ENCODE results near the gene TFIP11.
"Not testable (repeated sequence)": the region's sequence is repeated elsewhere in the genome, so short reads cannot be mapped to it uniquely, and the experiment has no call there.

TFIP11 gene

DNA sequence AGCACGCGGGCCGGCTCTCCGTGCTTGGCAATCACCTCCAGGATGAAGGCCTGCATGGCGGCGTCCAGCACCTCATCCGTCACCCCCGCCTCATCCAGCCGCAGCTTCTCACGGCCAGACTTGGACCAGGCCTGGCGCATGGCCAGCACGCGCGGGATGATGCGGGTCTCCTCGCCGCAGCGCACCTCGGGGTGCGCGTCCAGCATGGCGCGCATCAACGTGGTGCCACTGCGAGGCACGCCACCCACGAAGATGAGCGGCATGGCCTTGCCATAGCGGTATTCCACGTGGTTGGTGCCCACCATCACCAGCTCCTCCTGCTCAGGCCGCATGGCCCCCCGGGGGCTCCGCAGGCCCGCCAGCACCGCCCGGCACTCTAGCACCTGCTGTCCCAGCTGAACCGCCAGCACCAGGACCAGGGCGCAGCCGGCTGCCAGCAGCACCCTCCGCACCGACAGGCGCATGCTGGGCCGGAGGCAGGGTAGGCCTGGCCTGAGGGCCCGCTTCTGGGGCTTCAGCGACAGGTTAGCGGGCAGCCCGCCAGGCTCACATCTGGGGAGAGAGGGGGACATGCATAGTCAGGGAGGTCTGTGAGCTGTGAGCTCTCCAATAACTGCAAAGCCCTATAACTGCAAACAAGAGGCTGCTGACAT, 29.0 kb upstream of the TFIP11 start:
- in situ Hi-C loops (cut with MboI; ENCODE audit: low sequenced_read_pairs): no loop called here

DNA sequence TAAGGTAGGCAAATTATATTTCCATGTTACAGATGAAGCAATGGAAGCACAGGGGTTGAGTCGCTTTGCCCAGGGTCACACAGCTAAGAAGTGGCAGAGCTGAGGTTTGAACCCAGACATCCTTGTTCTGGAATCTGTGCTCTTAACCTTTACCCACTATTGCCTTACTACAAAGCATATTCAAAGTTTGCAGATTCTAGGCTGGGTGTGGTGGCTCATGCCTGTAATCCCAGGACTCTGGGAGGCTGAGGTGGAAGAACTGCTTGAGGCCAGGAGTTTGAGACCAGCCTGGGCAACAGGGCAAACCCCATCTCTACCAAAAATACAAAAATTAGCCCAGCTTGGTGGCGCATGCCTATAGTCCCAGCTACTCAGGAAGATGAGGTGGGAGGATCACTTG, 27.8 kb upstream of the TFIP11 start:
- in situ Hi-C loops (cut with MboI; ENCODE audit: low sequenced_read_pairs): no loop called here

DNA sequence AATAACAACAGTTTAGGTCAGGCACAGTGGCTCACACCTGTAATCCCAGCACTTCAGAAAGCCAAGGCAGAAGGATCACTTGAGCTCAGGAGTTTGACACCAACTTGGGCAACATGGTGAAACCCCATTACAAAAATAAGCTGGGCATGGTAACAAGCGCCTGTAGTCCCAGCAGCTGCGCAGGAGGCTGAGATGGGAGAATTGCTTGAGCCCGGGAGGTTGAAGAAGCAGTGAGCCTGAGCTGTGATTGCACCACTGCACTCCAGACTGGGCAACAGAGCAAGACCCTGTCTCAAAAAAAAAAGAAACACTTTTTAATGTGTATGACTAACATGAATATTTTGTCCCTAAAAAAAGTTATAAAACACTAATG, 24.5 kb upstream of the TFIP11 start:
- in situ Hi-C loops (cut with MboI; ENCODE audit: low sequenced_read_pairs): no loop called here

DNA sequence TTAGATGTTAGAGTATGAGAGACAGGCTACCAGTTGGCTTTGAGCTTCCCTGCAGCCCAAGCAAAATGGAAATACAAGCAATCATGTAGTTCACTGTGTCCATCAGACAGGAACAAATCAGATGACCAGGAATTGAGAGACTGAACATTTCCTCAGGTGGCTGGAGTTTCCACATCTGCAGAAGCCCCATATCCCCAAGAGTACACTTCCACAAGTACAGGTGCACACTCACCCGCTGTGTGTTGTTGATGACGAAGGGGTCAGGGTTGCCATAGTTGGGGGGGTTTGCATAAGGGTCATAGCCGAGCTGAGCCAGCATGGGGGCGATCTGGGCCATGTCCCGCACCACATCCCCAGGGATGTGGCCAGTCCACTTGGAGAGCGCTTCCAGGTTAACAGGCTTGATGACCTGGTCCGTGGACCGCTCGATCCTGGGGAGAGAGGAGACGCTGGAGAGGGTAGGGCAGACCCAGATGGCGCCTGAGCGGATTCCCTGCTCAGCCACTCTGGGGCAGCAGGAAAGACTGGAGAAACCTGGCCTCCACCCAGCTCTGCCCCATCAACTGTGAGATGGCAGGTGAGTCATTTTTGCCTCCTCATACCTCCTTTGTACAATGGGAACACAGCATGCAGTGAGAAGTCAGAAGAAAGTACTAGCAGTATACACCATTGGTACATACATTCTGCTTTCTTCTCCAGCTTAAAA, 23.9 kb upstream of the TFIP11 start:
- in situ Hi-C loops (cut with MboI; ENCODE audit: low sequenced_read_pairs): no loop called here

DNA sequence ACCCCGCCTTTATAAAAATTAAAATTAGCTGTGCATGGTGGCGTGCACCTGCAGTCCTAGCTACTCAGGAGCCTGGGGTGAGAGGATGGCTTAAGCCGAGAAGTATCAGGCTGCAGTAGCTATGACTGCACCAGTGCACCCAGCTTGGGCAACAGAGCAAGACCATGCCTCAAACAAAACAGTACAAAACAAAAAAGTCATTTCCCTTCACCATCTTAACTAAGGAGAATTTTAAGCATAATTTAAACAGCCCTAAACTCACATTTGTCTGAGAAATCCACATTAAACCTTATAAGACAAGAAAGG, 23.3 kb upstream of the TFIP11 start:
- in situ Hi-C loops (cut with MboI; ENCODE audit: low sequenced_read_pairs): no loop called here

DNA sequence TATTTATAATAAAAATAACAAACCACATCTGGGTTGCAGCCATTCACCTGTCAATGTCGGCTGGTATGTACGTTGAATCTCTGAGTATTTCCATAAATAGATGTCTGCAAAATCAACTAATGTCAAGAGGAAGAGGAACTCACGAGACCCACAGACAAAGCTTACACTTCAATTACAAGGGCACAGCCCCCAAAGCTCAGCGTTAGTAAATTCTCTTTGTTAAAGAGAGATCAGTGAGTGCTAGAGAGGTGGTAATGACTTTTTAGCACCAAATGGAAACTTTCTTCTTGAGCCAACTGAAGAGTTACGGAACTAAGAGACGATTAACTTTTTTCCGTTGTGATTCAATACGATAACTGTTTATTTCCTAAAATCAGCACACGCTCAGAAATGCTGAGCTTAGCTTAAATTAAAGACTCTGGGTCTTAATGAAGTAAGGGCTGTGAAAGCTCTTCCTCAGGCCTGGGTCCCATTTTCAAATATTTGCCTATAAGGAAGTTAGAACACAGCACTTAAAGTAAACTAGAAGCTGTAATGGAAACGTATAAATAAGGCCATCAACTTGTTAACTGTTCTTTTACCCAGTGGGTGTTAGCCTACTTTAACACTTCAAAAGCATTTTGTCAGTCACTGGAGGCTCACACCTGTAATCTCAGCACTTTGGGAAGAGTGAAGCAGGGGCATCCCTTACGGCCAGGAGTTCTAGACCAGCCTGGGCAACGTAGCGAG, 22.8 kb upstream of the TFIP11 start:
- in situ Hi-C loops (cut with MboI; ENCODE audit: low sequenced_read_pairs): no loop called here

DNA sequence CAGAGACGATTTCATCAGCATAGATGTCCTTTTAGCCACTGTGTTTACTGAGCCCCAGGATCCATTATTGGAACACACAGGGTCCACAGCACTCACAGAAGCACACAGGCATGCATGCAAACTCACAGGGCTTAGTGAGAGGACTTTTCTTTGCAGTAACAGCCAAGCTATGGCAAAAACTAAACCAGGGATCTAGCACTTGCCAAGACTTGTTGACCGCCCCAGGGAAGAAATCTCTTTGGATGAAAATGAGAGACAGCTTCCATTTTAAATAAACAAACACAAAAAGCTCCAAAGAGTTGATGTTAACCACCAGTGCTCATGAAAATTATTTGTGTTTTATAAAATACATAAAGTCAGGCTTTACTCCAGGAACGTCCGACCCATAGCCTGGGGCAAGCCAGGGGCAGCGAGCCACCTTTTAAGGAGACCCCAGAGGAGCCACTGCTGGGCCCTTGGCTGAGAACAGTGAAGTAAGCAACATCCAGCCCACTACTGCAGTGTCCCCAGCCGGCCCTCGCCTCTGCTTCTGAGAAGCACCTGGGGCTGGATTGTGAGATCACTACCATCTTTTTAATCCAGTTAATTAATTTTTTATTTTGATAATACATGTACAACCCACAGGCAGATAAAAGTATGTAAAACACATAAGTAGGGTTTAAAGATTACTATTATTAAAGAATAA, 22.0 kb upstream of the TFIP11 start:
- in situ Hi-C loops (cut with MboI; ENCODE audit: low sequenced_read_pairs): no loop called here

DNA sequence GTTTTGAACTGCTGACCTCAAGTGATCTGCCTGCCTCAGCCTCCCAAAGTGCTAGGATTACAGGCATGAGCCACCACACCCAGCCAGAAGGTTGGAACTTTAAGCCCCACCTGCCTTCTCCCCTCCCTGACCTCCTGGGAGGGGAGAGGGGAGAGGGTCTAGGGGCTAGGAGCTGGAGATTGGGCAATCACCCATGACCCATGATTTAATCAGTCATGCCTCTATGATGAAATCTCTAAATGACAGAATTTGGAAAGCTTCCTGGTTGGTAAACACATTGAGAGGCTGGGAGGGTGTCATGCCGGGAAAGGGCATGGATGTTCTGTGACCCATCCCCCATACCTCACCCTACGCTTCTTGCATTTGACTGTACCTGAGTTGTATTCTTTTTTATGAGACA, 17.1 kb upstream of the TFIP11 start:
- in situ Hi-C loops (cut with MboI; ENCODE audit: low sequenced_read_pairs): no loop called here

DNA sequence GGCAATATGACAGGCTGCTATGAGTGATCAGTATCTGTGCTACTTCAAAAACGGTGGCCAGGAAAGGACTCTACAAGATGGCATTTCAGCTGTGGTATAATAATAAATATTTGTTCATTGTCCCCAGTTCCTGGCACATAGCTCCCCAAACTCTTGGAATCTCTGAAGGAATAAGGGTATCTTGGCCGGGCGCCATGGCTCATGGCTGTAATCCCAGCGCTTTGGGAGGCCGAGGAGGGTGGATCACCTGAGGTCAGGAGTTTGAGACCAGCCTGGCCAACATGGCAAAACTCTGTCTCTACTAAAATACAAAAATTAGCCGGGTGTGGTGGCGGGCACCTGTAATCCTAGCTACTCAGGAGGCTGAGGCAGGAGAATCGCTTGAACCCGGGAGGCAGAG, 16.2 kb upstream of the TFIP11 start:
- in situ Hi-C loops (cut with MboI; ENCODE audit: low sequenced_read_pairs): not testable (repeated sequence)

DNA sequence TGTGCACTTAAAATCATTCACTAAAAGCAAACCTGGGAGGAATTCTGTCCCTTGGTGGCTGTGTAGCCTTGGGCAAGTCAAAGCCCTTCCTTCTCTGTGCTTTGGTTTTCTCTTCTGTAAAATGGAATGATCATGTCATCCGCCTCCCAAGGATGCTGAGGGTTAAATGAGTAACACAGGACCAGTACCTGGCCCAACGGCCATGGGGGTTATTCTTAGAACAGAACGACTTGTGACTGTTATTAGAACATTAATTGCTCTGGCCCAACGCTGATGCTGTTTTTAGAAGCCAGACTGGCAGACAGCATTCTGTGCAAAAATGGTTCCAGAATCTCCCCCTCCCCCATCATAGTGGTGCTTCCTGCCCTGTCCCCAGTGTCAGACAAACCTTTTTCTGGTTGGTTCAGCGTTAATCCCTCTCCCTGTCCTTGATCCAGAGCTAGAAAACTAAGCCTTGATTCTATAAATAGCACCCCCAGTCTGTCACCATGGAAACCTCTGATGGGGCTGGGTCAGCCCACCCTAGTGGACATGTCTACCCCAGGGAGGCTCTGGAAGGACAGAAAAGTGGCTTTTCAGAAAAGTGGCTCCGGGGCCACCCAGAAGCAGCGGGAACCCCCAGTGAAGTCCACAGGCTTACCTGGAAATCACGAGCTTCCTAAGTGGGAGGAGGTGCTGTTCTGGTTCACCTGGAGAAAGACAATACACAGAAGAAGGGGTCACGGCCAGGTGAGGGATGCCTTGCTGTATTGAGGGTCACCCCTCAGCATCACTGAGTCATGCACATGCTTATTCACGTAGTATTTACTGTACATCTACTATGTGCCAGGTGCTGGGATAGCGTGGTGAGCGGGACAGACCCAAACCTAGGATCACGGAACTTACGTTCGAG, 15.5 kb upstream of the TFIP11 start:
- in situ Hi-C loops (cut with MboI; ENCODE audit: low sequenced_read_pairs): no loop called here

DNA sequence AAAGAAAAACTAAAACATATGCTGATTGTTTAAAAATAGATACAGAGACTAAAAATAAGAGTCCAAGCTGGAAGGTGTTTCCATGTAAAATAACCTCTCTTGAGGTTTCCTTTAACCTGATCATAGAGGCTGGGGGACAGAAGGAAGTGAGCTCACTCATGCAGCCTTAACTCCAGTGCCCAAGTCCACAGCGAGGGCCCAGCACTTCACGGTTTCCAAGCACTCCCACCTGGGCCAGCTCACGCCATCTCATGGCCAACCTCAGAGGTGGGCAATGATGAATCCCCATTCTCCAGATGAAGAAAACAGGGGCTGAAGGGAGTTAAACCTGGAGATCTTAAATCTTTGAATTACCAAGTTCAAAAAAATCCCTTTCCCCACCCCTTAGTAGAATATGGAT, 14.9 kb upstream of the TFIP11 start:
- in situ Hi-C loops (cut with MboI; ENCODE audit: low sequenced_read_pairs): no loop called here

DNA sequence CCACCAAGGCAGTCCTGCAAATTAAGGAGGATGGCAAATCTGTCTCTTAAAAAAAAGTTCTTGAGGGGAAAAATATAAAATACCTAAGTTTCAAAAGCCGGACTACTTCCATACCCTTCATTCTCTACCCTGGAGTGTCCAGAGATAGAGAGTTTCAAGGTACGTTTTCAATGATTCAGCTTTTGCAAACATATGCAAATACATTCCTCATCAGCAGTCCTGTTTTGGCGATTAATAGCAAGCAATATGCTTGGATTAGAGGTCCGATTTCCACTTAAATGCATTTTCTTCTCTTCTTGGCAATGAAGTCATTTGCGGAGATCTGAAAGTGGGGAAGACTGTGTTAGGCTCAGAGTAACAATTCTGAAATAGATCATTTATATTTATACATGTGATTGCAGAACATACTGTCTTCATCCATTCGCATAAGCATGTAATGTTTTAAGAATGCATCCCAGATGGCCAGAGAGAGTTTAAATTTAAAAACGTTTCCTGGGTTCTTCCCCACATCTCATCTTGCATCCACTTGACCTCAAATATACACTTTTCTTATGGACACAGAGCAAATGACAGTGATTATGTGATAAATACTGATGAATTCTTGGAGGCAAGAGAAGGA, 13.8 kb upstream of the TFIP11 start:
- in situ Hi-C loops (cut with MboI; ENCODE audit: low sequenced_read_pairs): no loop called here

DNA sequence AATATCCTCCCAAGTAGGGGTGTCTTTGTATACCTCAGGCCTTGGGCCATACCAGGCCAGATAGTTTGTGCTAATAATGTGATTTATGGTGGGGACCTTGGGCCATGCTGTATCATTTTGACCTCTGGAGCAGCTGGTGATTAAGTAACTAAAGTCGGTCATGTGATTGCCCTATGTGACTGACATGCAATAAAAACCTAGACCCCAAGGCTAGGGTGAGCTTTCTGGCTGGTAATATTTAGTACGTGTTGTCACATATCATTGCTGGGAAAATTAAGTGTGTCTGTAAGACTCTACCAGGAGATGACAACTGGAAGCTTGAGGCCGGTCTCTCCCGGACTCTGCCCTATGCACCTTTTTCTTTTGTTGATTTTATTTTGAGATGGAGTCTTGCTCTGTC, 12.6 kb upstream of the TFIP11 start:
- in situ Hi-C loops (cut with MboI; ENCODE audit: low sequenced_read_pairs): no loop called here

DNA sequence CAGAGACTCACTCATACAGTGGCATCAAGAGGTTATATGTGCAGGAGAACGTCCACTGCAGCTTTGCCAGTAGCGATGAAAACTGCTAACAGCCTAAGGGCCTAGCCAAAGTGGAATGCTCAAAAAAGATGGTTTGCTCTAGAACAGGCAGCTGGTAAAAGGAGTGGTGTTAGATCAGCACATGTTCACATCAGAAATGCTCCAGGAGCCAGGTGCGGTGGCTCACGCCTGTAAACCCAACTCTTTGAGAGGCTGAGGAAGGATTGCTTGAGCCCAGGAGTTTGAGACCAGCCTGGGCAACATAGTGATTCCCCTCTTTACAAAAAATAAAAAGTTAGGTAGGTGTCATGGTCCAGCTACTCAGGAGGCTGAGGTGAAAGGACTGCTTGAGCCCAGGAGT, 10.3 kb upstream of the TFIP11 start:
- in situ Hi-C loops (cut with MboI; ENCODE audit: low sequenced_read_pairs): no loop called here

DNA sequence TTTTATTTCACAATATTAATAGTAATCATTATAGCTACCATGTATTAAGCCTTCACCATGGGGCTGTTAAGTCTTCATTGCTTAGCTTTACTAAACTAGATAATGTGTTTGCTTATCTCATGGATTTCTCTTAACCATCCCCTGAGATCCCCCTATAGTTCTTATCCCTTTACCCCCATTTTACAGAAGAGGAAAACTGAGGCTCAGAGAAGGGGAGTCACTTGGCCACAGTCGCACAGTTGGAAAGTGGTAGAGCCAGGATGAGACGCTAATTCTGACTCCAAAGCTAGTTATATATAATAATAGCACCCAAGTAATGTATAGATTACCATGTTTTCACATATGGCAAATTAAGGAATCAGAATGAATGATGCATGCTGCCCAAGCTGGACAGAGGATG, 9.7 kb upstream of the TFIP11 start:
- in situ Hi-C loops (cut with MboI; ENCODE audit: low sequenced_read_pairs): no loop called here

DNA sequence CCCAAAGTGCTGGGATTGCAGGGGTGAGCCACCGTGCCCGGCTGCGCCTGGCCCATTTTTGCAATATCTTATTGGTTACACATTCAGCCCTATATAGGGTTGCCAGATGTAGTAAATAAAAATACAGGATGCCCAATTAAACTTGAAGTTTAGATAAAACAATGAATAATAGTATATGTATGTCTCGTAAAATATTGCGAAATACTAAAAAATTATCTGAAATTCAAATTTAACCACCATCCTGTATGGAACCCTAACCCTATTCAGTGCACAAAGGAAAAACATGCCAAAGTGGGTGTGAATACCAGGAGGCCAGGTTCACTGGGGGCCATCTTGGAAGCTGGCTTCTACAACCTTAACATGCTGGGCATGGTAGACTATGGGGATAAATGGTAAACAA, 5.2 kb upstream of the TFIP11 start:
- in situ Hi-C loops (cut with MboI; ENCODE audit: low sequenced_read_pairs): no loop called here

DNA sequence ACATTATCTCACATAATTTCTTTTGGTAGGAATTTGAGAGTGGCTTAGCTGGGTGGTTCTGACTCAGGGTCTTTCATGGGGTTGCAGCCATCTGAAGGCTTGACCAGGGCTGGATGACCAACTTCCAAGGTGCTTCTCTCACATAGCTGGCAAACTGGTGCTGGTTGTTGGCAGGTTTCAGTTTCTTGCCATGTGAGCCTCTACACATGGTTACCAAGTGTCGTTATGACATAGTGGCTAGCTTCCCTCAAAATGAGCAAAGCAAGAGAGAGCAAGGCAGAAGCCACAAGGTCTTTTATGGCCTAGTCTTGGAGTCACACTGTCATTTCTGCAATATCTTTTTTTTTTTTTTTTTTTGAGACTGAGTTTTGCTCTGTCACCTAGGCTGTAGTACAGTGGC, 4.2 kb upstream of the TFIP11 start:
- in situ Hi-C loops (cut with MboI; ENCODE audit: low sequenced_read_pairs): no loop called here

DNA sequence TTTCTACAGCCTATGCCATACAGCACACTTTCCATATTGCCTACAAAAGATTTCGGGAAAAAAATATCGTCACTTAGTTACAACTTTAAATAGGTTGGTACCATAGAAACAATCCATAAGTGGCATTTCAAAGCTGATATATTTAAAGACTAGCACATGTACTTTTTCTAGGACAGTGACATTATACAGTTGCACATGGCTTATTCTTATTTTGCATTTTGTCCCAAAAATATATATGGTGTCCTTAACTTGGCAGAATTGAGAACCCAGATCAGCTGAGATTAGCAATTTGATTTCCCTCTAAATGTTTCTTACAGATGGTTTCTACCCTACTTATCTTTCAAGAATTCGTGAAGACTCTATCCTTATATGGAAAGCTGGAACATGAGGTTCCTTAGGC, 3.7 kb upstream of the TFIP11 start:
- in situ Hi-C loops (cut with MboI; ENCODE audit: low sequenced_read_pairs): no loop called here

DNA sequence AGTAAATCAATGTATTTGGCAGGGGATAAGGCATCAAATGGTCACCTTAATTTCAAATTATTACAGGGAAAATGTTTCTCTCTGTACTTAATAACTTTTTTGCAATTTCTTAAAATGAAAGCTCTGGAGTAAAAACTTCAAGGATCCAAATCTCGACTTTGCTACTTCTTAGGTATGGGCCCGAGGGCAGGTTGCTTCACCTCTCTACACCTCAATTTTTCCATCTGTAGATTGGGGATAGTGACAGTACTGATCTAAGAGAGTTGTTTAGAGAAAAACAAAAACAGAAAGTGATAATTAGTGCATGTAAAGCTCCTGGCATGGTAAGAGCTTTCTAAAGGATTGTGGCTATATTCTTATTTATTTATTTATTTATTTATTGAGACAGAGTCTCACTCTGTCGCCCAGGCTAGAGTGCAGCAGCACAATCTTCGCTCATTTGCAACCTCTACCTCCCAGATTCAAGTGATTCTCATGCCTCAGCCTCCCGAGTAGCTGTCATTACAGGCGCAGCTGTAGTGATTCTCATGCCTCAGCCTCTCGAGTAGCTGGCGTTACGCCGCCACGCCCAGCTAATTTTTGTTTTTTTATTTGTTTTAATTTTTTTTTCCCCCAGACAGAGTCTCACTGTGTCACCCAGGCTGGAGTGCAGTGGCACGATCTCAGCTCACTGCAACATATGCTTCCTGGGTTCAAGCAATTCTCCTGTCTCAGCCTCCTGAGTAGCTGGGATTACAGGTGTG, 2.3 kb upstream of the TFIP11 start:
- in situ Hi-C loops (cut with MboI; ENCODE audit: low sequenced_read_pairs): no loop called here

DNA sequence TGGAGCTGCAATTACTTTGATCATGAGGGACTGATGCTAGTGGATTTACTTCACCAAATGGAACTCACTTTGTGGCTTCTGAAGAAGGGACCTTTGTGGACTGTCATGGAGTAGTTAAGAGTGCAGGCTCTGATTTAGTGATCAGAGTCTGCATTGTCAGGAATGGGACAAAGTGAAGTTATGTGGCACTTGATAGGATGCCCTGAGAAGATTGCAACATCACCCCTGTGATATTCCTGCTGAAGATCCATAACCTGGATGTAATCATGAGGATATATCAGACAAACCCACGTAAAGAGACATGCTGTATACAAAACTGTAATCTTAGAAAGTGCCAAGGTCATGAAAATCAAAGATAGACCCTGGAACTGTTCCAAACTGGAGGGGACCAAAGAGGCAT, 1.6 kb upstream of the TFIP11 start:
- in situ Hi-C loops (cut with MboI; ENCODE audit: low sequenced_read_pairs): no loop called here

Measured in HL-60/S4 treated with phorbol 12-myristate 13-acetate at 8.2 ng/mL for 4 days and 3 days (cell line).